GM19240 (cell line): ENCODE measurements around the gene NAB2.
"Not testable (repeated sequence)": the region's sequence is repeated elsewhere in the genome, so short reads cannot be mapped to it uniquely, and the experiment has no call there.

Experiments
- DNase-seq: peaks from one replicate; pipeline ENCODE4 v3.0.0; 2011; ENCODE audit warnings: low spot score; ENCODE audit not compliant: insufficient read length

NAB2 gene

DNA sequence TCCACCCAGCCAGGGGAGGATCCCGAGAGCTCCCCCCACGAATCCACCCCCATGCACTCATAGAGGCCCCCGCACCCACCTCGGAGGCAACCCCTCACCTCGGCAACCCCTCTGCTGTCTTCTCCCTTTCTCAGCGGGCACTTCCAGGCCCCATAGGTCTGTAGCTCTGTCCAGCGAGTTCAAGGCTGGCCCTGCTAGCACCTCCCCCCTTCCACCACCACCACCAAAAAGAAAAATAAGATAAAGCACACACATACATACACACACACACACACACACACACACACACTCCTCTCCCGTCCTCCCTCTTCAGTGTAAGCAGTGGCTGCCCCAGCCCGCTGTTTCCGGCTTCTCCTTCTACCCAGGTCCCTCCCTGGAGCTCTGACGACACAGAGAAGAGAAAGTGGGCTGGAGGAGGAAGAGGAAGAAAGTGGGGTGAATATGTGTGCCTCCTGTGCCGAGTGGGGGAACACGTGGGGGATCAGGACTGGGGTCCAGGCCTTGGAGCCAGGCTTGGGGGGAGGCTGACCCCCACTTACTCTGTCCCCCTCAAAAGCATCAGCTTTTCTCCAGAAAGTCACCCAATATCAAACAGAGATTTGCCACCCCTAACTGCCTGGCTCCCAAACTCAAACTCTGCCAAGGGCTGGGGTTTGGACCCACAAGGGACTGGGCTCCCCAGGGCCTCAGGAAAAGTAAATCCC lies 22.3 kb downstream of the NAB2 start, which contains the start of gene STAT6:
Gene STAT6, minus strand, starts transcription at position 332 of the 704 bp plus-strand sequence. CDS start 3,084 bp downstream, outside the sequence.
- DNase-seq, result no peak

DNA sequence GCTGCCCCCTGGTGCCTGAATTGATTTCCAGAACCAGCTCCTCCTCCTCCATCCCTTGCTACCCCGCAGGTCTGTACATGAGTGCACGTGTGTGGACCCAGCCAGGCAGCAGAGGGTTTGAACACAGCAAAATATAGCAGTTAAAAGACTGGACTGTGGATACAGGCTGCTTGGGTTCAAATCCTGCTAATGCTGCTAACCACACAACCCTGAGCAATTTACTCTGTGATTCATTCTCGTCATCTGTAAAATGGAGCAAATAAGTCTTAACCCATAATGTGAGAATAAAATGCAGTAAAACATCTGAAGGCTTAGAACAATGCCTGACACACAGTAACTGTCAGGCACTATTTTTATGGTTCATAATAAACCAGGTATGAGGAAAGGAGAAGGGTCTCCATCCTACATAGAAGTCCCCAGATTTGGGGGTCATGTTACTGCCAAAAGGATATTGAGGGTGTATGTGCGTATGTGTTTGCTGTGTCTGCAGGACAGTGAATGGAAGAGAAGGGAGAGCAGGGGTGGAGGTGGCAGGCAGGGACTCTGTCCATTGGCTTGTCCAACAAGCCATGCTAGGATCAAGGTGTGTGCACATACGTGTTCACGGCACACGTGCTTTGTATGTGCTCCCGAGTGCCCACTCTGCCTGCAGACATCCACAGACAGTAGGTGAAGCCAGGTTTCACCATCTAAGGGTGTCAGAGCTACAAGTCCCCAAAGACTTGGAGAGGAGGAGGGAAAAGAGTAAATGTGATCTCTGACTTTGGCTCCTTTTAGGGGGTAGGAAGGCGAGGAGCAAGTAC lies 23.8 kb downstream of the NAB2 start:
- DNase-seq, result no peak

DNA sequence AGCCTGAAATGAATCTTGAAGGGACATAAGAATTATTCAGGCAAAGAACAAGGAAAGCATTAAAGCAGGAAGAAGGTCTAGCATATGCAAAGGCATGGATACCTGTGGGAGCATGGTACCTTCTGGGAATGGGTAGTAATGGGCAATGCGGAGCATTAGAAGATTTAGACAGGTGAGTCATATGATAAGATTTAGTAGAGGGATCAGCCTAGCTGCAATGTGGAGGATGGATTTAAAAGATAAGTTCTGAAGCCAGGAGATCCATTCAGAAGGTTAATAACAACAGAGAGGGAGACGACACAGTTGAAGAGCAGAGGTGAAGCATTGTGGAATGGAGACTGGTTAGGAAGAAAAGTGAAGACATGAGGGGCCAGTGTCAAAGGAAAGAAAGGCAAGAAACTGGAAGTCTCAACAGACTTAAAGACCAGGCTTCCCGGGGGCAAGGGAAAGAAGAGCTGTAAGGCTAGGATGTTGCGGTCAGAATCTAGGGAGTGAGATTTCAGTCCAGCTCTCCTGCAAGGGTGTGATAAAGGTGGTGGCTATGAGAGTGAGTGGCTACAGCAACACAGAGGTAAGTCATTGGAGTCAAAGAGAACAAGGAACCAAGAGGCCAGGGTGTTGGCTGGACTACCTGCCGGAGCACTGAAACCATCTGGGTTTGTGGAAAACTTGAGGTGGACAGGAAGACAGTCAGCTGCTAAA lies 27.8 kb downstream of the NAB2 start:
- DNase-seq, result no peak

DNA sequence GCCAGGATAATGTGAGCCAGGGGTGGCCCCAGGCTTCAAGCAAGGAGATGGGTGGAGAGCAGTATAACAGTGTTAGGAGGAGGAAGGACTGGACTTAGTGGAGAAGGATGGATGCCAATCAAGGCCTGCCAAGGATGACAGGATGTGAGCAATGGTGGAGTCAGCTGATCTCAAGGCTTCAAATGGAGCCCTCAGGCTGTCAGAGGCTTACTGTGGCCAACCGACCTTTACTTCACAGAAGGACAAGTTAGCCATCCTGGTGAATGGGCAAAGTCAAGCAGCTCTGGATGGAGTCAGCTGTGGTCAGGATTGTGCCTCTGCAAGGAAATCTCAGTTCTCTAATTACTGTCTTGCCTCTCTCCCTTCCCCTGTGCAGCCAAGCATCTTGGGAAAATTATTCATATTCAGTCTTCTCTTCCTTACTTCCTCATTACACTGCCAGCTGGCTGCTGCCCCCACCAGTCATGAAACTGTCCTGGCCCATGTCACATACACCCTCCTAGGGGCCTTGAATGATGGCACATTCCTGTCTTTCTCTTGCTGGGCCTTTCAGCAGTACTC lies 29.9 kb downstream of the NAB2 start:
- DNase-seq, result no peak

DNA sequence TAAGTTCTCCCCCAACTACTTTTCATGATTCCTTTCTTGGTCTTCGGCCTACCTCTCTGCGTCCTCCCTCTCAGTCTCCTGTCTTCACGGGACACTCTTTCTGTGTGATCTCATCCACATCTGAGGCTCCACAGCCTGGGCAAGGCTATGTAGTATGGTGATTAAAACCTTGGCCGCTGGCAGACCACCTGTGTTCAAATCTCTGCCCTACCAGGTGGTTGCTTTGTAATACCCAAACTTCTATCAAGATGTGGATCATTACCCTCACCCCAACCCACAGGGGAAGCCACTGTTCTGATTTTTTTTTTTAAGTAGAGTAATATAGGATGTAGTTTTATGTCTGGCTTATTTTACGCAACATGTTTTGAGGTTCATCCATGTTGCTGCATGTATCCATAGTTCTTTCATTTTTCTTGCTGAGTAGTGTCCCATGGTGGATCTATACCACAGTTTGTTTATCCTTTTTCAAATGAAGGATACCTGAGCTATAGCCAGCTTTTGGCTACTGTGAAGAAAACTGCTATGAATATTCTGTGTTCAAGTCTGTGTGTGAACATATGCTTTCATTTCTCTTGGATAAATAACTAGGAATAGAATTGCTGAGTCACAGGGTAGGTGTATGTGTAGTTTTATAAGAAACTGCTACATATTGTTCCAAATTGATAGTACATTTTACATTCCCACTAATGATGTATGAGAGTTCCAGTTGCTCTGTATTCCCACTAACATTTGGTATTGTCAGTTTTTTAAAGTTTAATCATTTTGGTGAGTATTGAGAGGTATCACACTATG lies 30.6 kb downstream of the NAB2 start:
- DNase-seq, result no peak

DNA sequence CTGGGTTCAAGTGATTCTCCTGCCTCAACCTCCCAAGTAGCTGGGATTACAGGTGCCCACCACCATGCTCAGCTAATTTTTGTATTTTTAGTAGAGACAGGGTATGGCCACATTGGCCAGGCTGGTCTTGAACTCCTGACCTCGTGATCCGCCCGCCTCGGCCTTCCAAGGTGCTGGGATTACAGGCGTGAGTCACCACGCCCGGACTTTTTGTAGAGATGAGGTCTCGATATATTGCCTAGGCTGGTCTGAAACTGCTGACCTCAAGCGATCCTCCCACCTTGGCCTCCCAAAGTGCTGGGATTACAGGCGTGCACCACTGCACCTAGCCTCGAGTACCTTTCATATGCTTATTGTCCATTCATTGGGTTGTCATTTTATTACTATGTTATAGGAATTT lies 31.8 kb downstream of the NAB2 start:
- DNase-seq, result not testable (repeated sequence)

DNA sequence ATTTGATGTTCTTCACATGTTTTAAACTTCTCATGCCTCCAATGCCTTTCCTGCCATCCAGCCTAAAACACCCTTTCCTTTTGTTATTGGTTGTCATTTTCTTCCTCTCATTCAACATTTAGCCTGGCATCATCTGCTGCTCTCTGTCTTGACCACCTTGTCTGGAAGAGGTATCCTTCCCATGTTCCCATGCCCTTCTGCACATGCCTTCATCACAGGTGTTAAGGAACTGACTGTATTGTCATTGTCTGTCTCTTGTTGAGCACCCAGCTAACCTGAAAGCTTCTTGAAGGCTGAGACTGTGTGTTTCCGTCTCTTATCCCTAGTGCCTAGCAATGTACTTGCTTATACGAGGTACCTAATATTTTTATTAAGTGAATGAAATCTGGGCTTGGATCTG lies 34.9 kb downstream of the NAB2 start:
- no peak for DNase-seq

DNA sequence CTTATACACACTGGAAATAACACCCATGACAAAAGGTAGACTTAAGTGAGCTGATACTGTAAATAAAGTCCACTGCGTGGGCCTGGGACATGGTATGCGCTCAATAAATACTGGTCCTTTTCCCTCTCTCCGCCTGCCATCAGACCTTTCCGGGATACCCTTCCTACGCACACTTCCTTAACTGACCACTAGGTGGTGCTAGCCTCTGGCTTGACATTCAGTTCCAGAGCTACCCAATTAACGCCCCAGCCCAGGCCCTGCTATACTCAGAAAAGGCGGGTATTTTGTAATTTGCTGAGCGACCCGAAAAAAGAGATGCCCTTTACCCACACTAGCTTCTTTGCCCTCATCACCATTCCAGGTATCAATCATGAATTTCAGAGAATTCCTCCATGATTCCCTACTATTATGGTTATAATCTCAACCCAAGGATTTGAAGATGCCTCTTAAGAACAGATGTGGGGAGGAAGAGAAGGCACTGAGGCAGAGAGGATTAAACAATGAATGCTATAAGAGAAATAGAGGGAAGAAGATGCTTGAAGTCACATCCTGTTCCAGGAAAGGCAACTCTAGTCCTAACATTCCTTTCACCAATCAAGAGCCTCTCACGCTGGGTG lies 35.5 kb downstream of the NAB2 start:
- DNase-seq, result peak; percentile 75

DNA sequence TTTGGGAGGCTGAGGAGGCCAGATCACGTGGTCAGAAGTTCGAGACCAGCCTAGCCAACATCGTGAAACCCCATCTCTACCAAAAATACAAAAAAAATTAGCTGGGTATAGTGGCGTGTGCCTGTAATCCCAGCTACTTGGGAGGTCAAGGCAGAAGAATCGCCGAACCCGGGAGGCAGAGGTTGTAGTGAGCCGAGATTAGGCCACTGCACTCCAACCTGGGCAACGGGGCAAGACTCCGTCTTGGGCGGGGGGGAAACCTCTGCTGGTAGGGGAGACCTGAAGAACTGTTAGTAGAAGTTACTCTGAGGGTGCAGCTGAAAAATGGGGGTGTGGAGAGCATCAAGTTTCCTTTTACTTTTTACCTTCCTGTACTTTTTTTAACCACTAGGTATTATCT lies 37.1 kb downstream of the NAB2 start:
- DNase-seq, result no peak

DNA sequence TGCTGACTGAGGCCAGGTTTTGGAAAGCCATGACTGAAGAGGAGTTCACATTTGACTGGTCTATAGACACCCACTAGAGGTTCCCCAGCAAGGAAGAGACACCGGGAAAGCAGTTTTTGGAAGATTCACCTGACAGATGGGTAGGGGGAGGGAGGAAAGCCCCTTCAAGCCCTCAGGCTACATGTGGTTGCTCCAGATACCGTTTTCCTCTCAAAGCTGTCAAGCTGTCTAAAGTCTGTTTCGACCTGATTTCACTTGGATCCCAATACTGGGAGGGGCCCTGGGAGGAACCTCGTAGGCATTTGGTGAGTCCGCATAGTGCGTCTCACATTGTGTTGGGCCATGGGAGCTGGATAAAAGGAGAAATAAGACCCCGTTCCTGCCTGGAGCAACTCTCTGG lies 37.6 kb downstream of the NAB2 start:
- DNase-seq, result no peak

DNA sequence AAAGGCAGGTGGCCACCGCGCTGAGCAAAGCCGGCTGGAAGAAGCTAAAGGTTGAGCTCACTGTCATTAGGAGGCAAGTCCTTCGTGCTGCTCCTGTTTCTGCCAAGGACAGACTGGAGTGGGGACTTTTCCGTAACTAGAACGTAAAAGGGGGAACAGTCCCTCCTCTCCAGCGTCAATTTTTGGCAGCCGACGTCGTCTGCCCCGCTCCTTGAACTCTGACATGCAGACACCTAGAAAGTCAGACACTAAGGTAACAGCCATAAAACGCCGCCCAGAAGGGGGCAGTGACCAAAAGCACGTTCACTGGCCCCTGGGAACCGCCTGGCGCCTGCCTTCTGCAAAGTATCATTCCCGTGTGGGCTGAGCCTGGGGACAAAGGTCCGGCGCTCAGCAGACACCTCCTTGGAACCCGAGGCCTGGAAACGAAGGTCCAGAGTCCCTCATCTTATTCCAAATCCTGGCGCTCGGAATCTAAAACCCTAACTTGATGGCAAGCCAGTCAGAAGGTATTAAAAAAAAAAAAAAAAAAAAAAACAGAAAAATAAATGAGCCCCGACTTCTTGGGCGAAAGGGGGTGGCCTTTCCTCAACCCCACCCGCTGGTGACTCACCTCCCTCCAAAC lies 38.3 kb downstream of the NAB2 start:
- DNase-seq, result no peak

DNA sequence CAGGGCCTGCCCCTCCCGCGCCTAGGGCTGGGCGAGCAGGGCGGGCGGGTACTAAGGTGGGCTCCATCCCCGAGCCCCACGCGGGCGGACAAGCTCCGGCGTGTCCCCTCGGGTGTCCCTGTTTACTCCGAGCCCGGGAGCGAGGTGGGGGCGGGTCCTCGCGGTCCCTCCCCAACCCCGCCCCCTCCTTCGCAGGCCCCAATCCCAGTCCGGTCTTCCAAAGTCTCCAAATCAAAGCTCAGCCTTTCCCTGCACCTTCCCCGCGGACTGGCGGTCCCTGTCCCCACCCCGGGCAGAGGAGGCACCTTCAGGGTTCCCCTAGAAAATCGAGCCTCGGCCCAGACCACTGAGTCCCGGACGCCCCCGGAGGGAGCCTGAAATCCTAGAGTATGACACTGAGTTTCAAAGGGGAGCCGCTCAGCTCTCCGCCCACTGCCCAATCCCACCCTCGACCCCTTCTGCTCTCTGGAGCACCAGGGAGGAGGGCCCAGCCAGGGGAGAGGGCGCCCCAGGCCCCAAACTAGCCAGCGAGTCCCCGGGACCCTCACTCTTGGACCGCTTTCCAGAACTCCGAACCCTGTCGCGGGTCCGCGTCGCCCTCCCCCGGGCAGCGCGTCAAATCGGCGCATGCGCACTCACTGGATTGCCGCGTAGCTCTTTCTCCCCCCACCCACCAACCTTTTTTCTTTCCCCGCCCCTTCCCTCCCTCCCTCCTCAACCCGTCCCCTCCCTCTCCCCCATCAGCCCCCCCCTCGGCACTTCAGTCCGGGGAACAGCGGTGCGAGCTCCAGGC lies 39.0 kb downstream of the NAB2 start, which contains the start of gene LRP1:
Gene LRP1, plus strand, starts transcription at position 758 of the 793 bp plus-strand sequence. CDS start 482 bp downstream, outside the sequence.
- DNase-seq, result no peak

DNA sequence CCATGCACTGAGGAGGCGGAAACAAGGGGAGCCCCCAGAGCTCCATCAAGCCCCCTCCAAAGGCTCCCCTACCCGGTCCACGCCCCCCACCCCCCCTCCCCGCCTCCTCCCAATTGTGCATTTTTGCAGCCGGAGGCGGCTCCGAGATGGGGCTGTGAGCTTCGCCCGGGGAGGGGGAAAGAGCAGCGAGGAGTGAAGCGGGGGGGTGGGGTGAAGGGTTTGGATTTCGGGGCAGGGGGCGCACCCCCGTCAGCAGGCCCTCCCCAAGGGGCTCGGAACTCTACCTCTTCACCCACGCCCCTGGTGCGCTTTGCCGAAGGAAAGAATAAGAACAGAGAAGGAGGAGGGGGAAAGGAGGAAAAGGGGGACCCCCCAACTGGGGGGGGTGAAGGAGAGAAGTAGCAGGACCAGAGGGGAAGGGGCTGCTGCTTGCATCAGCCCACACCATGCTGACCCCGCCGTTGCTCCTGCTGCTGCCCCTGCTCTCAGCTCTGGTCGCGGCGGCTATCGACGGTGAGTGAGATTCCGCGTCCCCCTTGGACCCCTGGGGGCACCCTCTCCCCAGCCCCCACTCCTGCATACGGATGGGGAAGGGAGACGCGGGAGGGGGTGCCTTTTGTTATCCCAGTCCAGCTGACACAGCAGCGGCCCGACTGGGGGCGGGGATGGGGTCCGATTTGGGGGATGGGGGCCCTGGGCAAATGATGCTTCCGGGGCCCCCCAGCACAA lies 39.8 kb downstream of the NAB2 start:
- no peak for DNase-seq

DNA sequence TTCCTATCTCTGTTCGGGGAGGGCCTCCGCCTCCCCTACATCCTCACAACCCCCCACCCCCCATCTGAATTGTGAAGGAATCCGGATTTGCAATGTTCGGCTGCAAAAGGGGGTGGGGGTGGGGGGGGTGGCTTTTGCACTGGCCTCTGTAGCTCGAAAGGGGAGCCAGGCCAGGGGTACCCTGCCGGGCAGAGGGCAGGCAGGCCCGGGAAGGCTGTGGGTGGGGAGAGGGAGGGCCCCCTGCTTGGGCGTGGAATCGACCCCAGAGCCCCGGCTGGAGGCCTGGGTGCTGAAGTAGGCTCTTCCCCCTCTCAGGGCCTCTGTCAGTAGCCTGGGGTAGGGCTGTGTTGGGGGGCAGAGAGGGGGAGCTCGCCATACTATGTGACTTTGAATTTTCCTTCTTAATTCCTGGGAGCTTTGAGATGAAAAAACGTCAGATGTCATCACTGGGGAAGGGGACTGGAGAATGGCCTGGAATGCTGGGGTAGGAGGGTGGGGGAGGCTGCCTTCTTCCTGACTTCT lies 40.5 kb downstream of the NAB2 start:
- no peak for DNase-seq

DNA sequence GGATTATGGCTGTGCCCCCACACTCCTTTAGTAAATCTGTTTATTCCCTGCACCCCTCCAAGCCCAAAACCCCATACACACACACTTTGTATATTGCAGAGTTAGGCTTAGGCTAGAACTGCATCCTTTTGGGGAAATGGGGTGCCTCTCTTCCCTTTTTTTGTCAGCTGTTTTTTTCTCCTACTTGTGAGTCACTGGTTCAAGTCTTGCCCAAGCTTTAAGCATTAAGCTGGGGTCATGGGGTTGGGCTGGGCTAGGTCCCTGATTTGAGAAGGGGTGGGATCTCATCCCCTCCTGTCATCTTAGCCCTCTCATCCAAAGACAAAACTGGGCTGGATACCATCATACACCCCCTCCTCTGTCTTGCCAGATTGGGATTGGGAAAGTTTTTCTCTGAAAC lies 41.0 kb downstream of the NAB2 start:
- DNase-seq, result no peak

DNA sequence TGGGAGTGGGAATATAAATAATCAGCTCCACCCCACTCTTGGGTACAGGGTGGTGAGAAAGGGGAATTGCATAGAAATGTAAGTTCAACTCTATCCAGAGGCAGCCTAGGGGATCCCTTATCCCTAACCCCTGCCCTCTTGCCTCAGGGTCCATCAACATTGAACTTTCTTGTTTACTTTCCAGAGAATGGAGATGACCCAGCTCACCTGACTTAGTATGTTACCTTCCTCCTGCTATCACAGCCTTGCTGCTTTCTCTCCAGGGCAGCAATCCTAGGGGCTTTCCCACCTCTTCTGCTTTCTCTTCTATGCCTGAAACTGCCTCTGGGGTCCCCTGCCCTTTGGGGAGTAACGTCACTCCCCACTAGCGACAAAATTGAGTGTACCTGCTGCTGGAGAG lies 42.0 kb downstream of the NAB2 start:
- no peak for DNase-seq

DNA sequence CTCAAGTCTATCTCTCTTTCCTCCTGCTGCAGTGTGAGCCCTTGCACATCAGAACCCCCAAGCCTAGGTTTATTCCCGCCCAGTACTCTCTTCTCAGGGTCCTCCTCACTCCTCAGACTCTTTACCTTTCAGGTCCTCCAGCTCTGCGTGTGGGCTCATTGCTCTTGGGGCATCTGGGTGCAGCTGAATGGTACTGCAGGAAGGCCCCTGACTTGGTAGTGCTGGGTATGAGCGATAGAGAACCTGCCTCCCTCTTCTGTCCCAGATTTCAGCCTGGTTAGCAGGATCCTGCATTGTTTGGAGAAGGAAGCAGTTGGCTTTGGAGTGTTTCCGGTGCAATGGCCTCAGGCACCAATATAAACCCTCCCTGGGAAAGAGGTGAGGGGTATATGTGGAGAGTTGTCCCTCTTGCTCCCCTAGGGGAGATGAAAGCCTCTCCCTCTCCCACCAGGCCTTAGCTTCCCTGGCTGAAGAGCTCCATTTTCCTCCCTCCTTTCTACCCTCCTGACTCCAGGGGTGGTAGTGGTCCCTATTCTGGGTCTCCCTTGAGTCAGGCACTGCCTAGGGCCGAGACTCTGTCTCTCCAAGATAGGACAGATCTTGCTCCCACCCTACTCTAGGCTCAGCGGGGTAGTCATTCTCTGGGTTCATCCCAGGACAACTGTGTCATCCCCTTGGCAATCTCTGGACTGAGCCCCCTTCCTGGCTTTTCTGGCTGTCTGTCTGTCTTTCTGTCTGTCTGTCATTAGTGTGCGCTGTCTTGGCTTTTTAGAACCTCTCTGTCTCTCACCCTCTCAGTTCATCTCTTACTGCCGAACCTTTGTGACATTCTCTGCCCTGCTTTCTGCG lies 43.2 kb downstream of the NAB2 start:
- DNase-seq, result no peak
